Adrenal gland (tissue), 5 donors: Measurements from ENCODE around the gene OR6A2.

Experiments used
- POLR2A ChIP-seq, 2 donors: fragments of 450-650 bp; IDR thresholded peaks; one replicate each; pipeline ENCODE4 v1.6.1; 2017; ENCODE audit warnings: antibody characterized with exemption in 2 of 2, mild to moderate bottlenecking in 2 of 2, moderate library complexity in 1 of 2
- TF ChIP-seq, protein P1 (sequence below), 6 experiments: fragments of 450-650 bp in 4 of 6; fragments of 200-600 bp in 2 of 6; sonication (generic) in 1 of 6; IDR thresholded peaks; 1 replicate in 5 of 6; 2 replicates in 1 of 6; pipeline versions ENCODE4 v1.5.1 to v1.8.0; 2016 to 2021; ENCODE audit warnings: antibody characterized with exemption in 6 of 6, mild to moderate bottlenecking in 2 of 6, moderate library complexity in 1 of 6
- donor health status: DM: no; HTN: no; CAD: no.

DNA sequence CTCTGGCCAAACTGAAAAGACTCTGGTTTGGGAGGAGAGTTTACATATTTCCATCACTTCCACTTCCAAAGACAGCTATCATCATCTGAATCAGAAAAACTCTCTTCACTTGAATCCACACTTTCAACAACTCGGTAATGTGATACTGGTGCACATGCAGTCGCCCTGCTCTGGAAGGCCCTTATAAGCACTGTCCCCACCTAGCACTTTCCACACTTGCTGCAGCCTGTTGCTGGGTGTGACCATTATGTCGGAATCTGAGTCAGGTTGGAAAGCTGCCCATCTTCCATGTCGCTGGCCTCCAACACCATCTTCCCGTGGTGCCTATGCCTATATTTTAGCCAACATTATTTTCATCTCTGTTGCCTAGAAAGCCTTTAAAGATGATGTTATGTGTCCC, 44.9 kb upstream of the OR6A2 start:
- TF ChIP-seq, protein P1, sequence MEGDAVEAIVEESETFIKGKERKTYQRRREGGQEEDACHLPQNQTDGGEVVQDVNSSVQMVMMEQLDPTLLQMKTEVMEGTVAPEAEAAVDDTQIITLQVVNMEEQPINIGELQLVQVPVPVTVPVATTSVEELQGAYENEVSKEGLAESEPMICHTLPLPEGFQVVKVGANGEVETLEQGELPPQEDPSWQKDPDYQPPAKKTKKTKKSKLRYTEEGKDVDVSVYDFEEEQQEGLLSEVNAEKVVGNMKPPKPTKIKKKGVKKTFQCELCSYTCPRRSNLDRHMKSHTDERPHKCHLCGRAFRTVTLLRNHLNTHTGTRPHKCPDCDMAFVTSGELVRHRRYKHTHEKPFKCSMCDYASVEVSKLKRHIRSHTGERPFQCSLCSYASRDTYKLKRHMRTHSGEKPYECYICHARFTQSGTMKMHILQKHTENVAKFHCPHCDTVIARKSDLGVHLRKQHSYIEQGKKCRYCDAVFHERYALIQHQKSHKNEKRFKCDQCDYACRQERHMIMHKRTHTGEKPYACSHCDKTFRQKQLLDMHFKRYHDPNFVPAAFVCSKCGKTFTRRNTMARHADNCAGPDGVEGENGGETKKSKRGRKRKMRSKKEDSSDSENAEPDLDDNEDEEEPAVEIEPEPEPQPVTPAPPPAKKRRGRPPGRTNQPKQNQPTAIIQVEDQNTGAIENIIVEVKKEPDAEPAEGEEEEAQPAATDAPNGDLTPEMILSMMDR (IDR thresholded peaks at IDR 0.05): no peak
- no peak for TF ChIP-seq POLR2A (IDR thresholded peaks at IDR 0.05)
